Gastroesophageal sphincter (tissue), 2 donors: Measurements from ENCODE around the gene SIAH3.

Source experiments
- EP300 ChIP-seq: sonication (generic); formaldehyde crosslinking; IDR thresholded peaks from one replicate; pipeline ENCODE4 v1.6.1; 2017; ENCODE audit warnings: antibody characterized with exemption, mild to moderate bottlenecking
- POLR2A ChIP-seq, 2 donors: fragments of 450-650 bp; IDR thresholded peaks; one replicate each; pipeline ENCODE4 v1.6.1; 2017; ENCODE audit warnings: antibody characterized with exemption in 2 of 2, mild to moderate bottlenecking in 2 of 2, moderate library complexity in 1 of 2

- TF ChIP-seq EP300 (no peak), POLR2A (IDR thresholded peaks at IDR 0.05) (no peak)
These were observed 71.7 kb downstream of the SIAH3 start for GRCh38 chr13:45779901-45780300.
